ENCODE data around the gene CNOT3. TPM values are rescaled to one million over a fixed set of nuclear protein-coding genes. Genes with fewer than 3 reads are reported as not detected.

CNOT3 gene
- total RNA-seq, 1 donor from 2014 or later = 17.7 TPM

DNA sequence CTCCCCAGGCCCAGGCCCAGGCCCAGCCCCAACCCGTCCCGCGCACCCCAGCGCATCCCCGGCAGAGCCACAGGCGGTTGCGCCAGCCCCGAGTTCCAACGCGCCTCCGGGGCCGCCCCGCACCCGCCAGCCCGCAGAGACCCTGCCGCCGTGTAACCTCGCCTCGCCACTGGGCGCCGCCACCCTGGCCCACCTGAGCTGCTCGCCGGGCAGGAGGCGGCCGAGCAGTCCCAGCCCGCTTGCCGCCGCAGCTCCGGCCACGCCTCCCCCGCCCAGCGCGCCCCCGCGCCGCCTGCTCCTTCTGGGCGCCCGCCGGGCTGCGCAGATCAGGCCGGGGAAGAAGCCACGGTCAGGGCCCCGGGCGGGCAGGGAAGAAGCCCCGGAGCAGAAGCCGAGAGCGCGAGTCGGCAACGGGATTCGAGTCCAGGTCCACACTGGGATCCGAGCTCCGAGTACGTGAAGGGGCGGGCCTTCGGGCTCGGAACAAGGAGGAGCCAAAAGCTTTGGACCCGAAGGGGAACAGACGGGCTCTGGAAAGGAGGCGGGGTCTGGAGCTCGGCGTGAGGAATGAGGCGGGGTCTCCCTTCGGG is 51.7 kb downstream of the CNOT3 start, which contains the start of gene MBOAT7:
MBOAT7 (minus strand) TSS at position 436 of the 590 bp plus-strand sequence. CDS start 1,072 bp downstream, outside the sequence.
- Histone ChIP-seq H3K4me3 (peak within 1 kb of the TSS; percentile 81 to 88), H3K27me3 (no peaks in the 10 kb centered on the region), H3K36me3 (peaks cover 0 to 14% of the 10 kb centered on the region in 2 donors), H3K4me1 (peaks cover 31% of the 10 kb centered on the region), H3K27ac (peak within 1 kb of the TSS; percentile 96), H3K9me3 (no peaks in the 10 kb centered on the region)
- intact Hi-C loops (cut with DNase I) = no loop called here
- no peak for DNase-seq (ENCODE audit: extremely low spot score in 2 of 2)
- TF ChIP-seq POLR2AphosphoS5 (IDR thresholded peaks at IDR 0.05; ENCODE audit: insufficient read depth in 1 of 2, low read depth in 1 of 2) (peak in 1 of 2 donors; percentile 70), POLR2A (IDR thresholded peaks at IDR 0.05) (peak in 1 of 2 donors; percentile 70)
- TF ChIP-seq, protein P1, sequence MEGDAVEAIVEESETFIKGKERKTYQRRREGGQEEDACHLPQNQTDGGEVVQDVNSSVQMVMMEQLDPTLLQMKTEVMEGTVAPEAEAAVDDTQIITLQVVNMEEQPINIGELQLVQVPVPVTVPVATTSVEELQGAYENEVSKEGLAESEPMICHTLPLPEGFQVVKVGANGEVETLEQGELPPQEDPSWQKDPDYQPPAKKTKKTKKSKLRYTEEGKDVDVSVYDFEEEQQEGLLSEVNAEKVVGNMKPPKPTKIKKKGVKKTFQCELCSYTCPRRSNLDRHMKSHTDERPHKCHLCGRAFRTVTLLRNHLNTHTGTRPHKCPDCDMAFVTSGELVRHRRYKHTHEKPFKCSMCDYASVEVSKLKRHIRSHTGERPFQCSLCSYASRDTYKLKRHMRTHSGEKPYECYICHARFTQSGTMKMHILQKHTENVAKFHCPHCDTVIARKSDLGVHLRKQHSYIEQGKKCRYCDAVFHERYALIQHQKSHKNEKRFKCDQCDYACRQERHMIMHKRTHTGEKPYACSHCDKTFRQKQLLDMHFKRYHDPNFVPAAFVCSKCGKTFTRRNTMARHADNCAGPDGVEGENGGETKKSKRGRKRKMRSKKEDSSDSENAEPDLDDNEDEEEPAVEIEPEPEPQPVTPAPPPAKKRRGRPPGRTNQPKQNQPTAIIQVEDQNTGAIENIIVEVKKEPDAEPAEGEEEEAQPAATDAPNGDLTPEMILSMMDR (IDR thresholded peaks at IDR 0.05) = peak in 2 of 3 experiments; percentile 12 to 21

DNA sequence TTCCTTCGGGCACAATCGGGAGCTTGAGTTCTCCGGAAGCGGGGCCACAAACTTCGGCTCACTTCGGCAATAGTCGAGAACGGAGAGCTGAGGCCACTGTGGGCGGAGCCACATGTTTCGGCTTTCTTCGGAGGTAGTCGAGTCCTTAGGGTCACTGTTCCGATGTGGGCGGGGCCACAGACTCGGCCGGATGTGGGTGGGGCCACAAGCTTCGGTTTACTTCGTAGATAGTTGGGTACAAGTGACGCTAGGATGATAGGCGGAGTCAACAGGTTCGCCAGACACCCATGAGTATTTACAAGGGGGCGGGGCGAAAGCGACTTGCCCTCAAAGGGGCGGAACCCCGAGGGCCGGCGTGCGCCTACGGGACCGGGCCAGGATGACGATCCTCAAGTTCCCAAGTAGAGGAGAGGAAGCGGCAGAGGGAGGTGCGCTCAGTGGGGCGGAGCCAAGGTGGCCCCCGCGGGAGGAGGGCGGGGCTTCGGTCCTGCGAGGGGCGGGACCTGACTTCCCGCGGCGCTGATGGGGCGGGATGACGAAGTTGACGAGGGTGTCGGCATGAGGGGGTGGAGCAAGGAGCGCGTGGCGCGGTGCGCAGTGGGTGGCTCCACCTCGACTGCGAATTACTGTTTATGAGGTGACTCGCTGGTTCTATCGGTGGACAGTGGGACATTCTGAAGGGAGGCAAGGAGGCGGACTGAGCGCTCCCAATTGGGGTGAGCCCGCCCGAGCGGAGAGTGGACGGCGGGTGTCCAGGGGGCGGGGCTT is 52.4 kb downstream of the CNOT3 start:
- peak overlapping the region; percentile 96 for H3K27ac ChIP-seq
- H3K4me3 ChIP-seq = peak overlapping the region; percentile 81 to 88
- TF ChIP-seq, protein P1 (IDR thresholded peaks at IDR 0.05) = no peak
- no peak for TF ChIP-seq POLR2A (IDR thresholded peaks at IDR 0.05)
- peak; percentile 88 to 98 for TF ChIP-seq POLR2AphosphoS5 (IDR thresholded peaks at IDR 0.05; ENCODE audit: insufficient read depth in 1 of 2, low read depth in 1 of 2)
- peaks cover 31% of the 10 kb centered on the region for H3K4me1 ChIP-seq
- no peaks in the 10 kb centered on the region for H3K27me3 ChIP-seq
- DNase-seq (ENCODE audit: extremely low spot score in 2 of 2) = peak; percentile 100
- H3K9me3 ChIP-seq = no peaks in the 10 kb centered on the region
- intact Hi-C loops (cut with DNase I) = no loop called here
- H3K36me3 ChIP-seq = peaks cover 0 to 20% of the 10 kb centered on the region in 2 donors

DNA sequence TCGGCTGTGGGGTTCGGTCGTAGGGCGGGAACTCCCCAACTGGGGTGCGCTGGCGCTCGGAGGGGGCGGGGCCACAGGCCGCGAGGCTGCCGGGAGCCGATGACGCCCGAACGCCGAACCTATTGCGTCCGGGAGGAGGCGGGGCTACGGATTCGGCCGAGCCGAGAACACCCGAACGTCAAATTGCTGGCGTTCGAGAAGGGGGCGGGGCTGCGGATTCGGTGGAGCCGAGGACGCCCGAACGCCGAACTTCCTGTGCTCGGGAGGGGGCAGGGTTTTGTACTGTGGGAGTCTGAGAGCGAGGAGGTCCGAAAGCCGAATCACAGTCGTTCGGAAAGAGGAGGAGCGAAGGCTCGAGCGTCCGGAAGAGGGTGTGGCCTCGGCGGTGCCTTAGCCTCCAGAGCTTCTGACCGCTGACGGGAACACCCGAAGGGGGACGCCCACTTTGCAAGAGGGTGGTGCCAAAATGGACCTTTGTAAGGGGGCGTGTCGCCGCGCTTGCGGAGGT is 53.0 kb downstream of the CNOT3 start:
- H3K27me3 ChIP-seq = no peaks in the 10 kb centered on the region
- DNase-seq (ENCODE audit: extremely low spot score in 2 of 2) = peak in 1 of 2 donors; percentile 99
- peak overlapping the region; percentile 96 for H3K27ac ChIP-seq
- H3K36me3 ChIP-seq = peaks cover 0 to 21% of the 10 kb centered on the region in 2 donors
- intact Hi-C loops (cut with DNase I) = no loop called here
- H3K9me3 ChIP-seq = no peaks in the 10 kb centered on the region
- TF ChIP-seq POLR2AphosphoS5 (IDR thresholded peaks at IDR 0.05; ENCODE audit: insufficient read depth in 1 of 2, low read depth in 1 of 2) (peak; percentile 37 to 88), POLR2A (IDR thresholded peaks at IDR 0.05) (no peak)
- TF ChIP-seq, protein P1 (IDR thresholded peaks at IDR 0.05) = peak in 1 of 3 experiments; percentile 16
- H3K4me3 ChIP-seq = peak overlapping the region; percentile 81 to 88
- H3K4me1 ChIP-seq = peaks cover 31% of the 10 kb centered on the region

DNA sequence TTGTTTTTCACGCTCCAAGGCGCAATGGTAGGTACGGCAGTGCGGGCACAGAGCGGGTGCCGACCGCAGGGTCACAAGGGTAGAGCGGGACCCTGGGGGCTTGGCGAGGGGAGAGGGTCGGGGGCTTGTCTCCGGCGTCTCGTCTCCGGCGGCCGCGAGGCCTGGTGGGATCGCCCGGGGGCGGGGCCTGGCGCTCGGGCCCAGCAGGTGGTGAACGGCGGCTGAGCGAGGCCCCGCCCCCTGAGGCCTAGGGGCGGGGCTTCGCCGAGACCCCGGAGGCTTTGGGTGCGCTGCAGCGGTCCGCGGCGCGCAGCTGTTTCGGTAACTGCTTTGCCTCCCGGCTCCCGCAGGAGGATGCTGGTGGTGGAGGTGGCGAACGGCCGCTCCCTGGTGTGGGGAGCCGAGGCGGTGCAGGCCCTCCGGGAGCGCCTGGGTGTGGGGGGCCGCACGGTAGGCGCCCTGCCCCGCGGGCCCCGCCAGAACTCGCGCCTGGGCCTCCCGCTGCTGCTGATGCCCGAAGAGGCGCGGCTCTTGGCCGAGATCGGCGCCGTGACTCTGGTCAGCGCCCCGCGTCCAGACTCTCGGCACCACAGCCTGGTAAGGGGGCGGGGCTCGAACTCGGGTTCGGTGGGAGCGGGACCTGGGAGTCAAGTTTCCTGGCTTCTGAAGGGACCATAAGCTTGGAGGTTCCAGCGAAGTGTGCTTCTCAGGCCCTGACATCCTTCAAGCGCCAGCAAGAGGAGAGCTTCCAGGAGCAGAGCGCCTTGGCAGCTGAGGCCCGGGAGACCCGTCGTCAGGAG is 53.6 kb downstream of the CNOT3 start, which contains the start of gene TSEN34:
TSEN34 (plus strand) TSS at position 298 of the 800 bp plus-strand sequence; CDS start at position 355, 57 bp downstream.
- H3K27me3 ChIP-seq = no peaks in the 10 kb centered on the region
- intact Hi-C loops (cut with DNase I) = no loop called here
- peaks cover 31% of the 10 kb centered on the region for H3K4me1 ChIP-seq
- peaks cover 0 to 21% of the 10 kb centered on the region in 2 donors for H3K36me3 ChIP-seq
- H3K9me3 ChIP-seq = no peaks in the 10 kb centered on the region
- no peak for DNase-seq (ENCODE audit: extremely low spot score in 2 of 2)
- TF ChIP-seq, protein P1 (IDR thresholded peaks at IDR 0.05) = peak in 1 of 3 experiments; percentile 7
- TF ChIP-seq POLR2A (IDR thresholded peaks at IDR 0.05) (peak in 1 of 2 donors; percentile 54), POLR2AphosphoS5 (IDR thresholded peaks at IDR 0.05; ENCODE audit: insufficient read depth in 1 of 2, low read depth in 1 of 2) (no peak)
- H3K4me3 ChIP-seq = peak within 1 kb of the TSS; percentile 81 to 88
- peak within 1 kb of the TSS; percentile 96 for H3K27ac ChIP-seq

Measured in vagina (tissue), 2 donors.